Liver (tissue), 3 donors: ENCODE data around the gene SLCO4A1.

Source experiments
- CTCF ChIP-seq: fragments of 150-350 bp; IDR thresholded peaks from 2 replicates; pipeline ENCODE4 v1.5.1; 2017; ENCODE audit warnings: improper control_type of control experiment, low read depth, low read length; ENCODE audit not compliant: missing input control
- NR2F2 ChIP-seq: IDR thresholded peaks from 2 replicates; pipeline ENCODE4 v1.6.1; 2016; ENCODE audit warnings: antibody characterized with exemption
- SP1 ChIP-seq: IDR thresholded peaks from 2 replicates; pipeline ENCODE4 v1.6.1; 2018; ENCODE audit warnings: antibody characterized with exemption, mild to moderate bottlenecking
- donor health status: healthy.
- donor health status: healthy.

- TF ChIP-seq CTCF (no peak), NR2F2 (no peak), SP1 (no peak)
These were observed 11.8 kb downstream of the SLCO4A1 start for GRCh38 chr20:62653951-62654685.
